Pancreas (tissue), 10 donors: ENCODE data around the gene REELD1. TPM values are rescaled to one million over a fixed set of nuclear protein-coding genes. Genes with fewer than 3 reads are reported as not detected.

Experiments
- ATAC-seq, 4 donors: fragments of 200-7000 bp; cut with Tn5 transposase; one replicate each; pipeline versions ENCODE4 v1.8.0 to v1.9.1; 2020; ENCODE audit warnings: mild to moderate bottlenecking in 4 of 4, moderate library complexity in 4 of 4
- DNase-seq, 6 donors: peaks; one replicate each; pipeline ENCODE4 v3.0.0-alpha.2; 2020
- FAIRE-seq: peaks from 2 replicates; lab custom pipeline; 2012; peaks lifted over from hg19 to GRCh38; lab: Jason Lieb, UNC
- H3K27ac ChIP-seq, 4 donors: fragments of 200-600 bp; sonication (generic); 1 replicate in 3 of 4; 2 replicates in 1 of 4; pipeline versions ENCODE4 v1.5.0 to v1.8.0; 2020
- H3K27me3 ChIP-seq, 4 donors: fragments of 200-600 bp; one replicate each; pipeline ENCODE4 v1.8.0; 2021
- H3K36me3 ChIP-seq, 3 donors: fragments of 200-600 bp; sonication (generic) in 1 of 3; one replicate each; pipeline versions ENCODE4 v1.5.0 to v1.8.0; 2020 to 2021
- H3K4me1 ChIP-seq, 3 donors: fragments of 200-600 bp; one replicate each; pipeline ENCODE4 v1.8.0; 2021
- H3K4me3 ChIP-seq, 4 donors: fragments of 200-600 bp; sonication (generic) in 2 of 4; one replicate each; pipeline versions ENCODE4 v1.5.0 to v1.8.0; 2020 to 2021
- H3K9me3 ChIP-seq, 4 donors: fragments of 200-600 bp; one replicate each; pipeline ENCODE4 v1.8.0; 2021
- WGBS, 2 donors: extraction: QIAGEN DNeasy Blood & Tissue Kit; methylation state at CpG; one replicate each; pipeline ENCODE4 v1.1.7; 2013; 5-methylcytosine and 5-hydroxymethylcytosine counted together
- intact Hi-C, 3 donors: fragments of 100-400 bp; cut with DNase I; formaldehyde crosslinking; loops; one replicate each; pipeline versions ENCODE4 v1.11.1 to v1.14.2; 2022
- polyA plus RNA-seq, 2 donors: library from polyadenylated mRNA; stranded (reverse); fragments of 200-250 nt; gene quantifications; one replicate each; pipeline ENCODE4 v1.2.3, GENCODE V29; 2013
- total RNA-seq, 6 donors: library from RNA; stranded (reverse); fragmentation: NEBNext Ultra II Directional in 4 of 6; extraction: Animal tissue kit (Norgen Biotek cat#: 25700) in 4 of 6; gene quantifications; one replicate each; pipeline versions ENCODE4 v1.2.1 to v1.2.4, GENCODE V29; 2021 to 2023
- TF ChIP-seq, protein P1 (sequence below), 4 donors: fragments of 200-600 bp; sonication (generic) in 3 of 4; IDR thresholded peaks; one replicate each; pipeline versions ENCODE4 v1.5.0 to v1.8.0; 2021; ENCODE audit warnings: antibody characterized with exemption in 4 of 4
- donor health status: healthy with polysubstance abuse.
- donor health status: DM: no; HTN: no; CAD: no; lungs with moderate emphysema.
- donor health status: DM: no; HTN: no; CAD: no.
- donor health status: control.
- donor health status: control.
- donor health status: Bipolar disorder and iron deficiency.
- donor health status: DM: yes; HTN: yes; CAD: no.
- donor health status: DM: no; HTN: no; CAD: no.
- donor health status: DM: no; HTN: no; CAD: no.
- donor health status: DM: yes; HTN: yes; CAD: no.

The REELD1 gene
- total and polyA plus RNA-seq, 8 donors: 0.09 to 3.4 (median 0.17) TPM; not detected in 1

DNA sequence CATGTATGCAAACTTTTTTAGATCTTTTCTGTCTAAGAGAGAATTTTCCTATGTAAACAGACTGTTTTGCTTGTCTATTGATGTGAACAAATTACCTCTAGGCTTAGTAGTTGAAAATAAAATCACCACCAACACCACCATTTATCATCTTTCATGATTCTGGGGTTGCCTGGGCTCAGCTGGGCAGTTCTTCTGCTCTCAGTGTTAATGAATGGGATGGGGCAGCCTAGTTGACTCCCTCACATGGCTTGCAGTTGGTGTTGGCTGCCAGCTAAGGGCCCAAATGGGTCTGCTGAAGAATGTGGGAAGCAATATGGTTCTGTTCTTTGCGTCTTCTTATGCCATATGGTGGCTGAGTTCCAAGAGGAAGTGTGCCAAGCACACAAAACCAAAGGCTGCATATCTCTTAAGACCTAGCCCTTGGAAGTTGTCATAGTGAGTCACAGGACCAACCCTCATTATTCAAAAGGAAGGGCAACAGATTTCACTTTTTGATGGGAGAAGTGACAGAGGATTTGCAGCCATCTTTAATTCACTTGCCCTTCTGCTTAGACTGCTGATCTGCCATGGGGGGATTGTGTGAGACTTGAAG lies 17.9 kb downstream of the REELD1 start:
- DNase-seq (no peak), ATAC-seq (no peak), FAIRE-seq (no peak)
- no peaks in the 10 kb centered on the region for H3K4me1 ChIP-seq
- no peaks in the 10 kb centered on the region for H3K36me3 ChIP-seq
- no peaks in the 10 kb centered on the region for H3K9me3 ChIP-seq
- H3K27me3 ChIP-seq: no peaks in the 10 kb centered on the region
- intact Hi-C loops: no loop called here
- H3K4me3 ChIP-seq: no peak overlapping the region
- H3K27ac ChIP-seq: no peak overlapping the region
- TF ChIP-seq, protein P1, sequence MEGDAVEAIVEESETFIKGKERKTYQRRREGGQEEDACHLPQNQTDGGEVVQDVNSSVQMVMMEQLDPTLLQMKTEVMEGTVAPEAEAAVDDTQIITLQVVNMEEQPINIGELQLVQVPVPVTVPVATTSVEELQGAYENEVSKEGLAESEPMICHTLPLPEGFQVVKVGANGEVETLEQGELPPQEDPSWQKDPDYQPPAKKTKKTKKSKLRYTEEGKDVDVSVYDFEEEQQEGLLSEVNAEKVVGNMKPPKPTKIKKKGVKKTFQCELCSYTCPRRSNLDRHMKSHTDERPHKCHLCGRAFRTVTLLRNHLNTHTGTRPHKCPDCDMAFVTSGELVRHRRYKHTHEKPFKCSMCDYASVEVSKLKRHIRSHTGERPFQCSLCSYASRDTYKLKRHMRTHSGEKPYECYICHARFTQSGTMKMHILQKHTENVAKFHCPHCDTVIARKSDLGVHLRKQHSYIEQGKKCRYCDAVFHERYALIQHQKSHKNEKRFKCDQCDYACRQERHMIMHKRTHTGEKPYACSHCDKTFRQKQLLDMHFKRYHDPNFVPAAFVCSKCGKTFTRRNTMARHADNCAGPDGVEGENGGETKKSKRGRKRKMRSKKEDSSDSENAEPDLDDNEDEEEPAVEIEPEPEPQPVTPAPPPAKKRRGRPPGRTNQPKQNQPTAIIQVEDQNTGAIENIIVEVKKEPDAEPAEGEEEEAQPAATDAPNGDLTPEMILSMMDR (IDR thresholded peaks at IDR 0.05): no peak
- WGBS, 2 donors: 84 to 91% methylated on average over 1 of the region's 1 CpG

DNA sequence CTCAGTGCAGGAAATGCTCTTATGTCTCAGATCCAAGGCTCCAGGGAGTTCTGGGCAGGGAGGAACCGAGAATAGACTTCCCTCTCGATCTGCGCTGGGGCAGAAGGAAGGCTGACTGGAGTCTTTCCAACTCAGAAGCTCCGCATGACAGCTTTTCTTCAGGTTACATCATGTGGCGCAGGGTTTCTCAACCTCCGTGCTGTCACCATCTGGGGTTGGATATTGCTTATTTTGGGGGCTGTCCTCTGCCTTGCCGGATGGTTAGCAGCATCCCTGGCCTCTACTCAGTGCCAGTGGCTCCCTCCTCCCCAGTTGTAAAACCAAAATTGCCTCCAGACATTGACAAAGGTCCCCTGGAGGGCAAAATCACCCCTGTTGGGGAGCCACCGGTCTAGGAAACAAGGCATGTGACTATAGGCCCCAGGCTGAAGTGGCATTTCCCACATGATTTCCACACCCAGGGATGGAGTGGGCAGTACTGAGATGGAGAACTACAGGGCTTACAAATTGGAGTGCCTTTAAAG lies 21.4 kb downstream of the REELD1 start:
- WGBS, 2 donors: 70 to 81% methylated on average over 8 of the region's 8 CpGs

GRCh38 chr4:146236216-146236615 lies 21.9 kb downstream of the REELD1 start:
- H3K27me3 ChIP-seq: no peaks in the 10 kb centered on the region
- TF ChIP-seq, protein P1 (IDR thresholded peaks at IDR 0.05): no peak
- H3K4me1 ChIP-seq: no peaks in the 10 kb centered on the region
- H3K9me3 ChIP-seq: no peaks in the 10 kb centered on the region
- DNase-seq: no peak
- H3K4me3 ChIP-seq: no peak overlapping the region
- intact Hi-C loops: no loop called here
- WGBS, 2 donors: 67 to 71% methylated on average over 5 of the region's 5 CpGs
- FAIRE-seq: no peak
- H3K27ac ChIP-seq: no peak overlapping the region
- H3K36me3 ChIP-seq: no peaks in the 10 kb centered on the region
- ATAC-seq: no peak

More for the DNA sequence above, 21.4 kb downstream of the REELD1 start:
- Histone ChIP-seq H3K27me3 (no peaks in the 10 kb centered on the region), H3K4me3 (no peak overlapping the region), H3K27ac (no peak overlapping the region), H3K36me3 (no peaks in the 10 kb centered on the region), H3K9me3 (no peaks in the 10 kb centered on the region), H3K4me1 (no peaks in the 10 kb centered on the region)
- intact Hi-C loops: no loop called here
- FAIRE-seq (no peak), ATAC-seq (peak in 2 of 4 donors; percentile 39 to 50), DNase-seq (no peak)
- TF ChIP-seq, protein P1 (IDR thresholded peaks at IDR 0.05): no peak

DNA sequence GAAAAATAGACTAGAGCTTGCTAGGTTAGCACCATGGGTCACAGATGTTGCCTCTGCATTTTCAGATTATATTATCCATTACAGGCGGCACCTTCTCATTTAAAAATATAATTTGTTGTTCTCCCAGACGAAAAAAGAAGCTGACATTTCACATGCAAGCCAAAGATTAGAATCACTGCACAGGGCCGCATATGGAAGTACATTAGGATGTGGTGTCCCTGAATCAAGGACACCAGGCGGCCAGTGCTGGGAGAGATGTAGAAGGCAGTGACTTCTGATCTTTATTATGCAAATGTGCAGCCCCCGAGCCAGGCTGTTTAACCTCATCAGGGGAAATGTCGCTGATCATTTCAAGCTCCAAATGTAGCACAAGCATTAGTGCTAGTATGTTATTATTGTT lies 22.8 kb downstream of the REELD1 start:
- DNase-seq (no peak), ATAC-seq (no peak), FAIRE-seq (no peak)
- Histone ChIP-seq H3K27ac (no peak overlapping the region), H3K9me3 (no peaks in the 10 kb centered on the region), H3K4me3 (no peak overlapping the region), H3K36me3 (no peaks in the 10 kb centered on the region), H3K4me1 (peaks cover 0 to 4% (median 0%) of the 10 kb centered on the region in 3 donors), H3K27me3 (no peaks in the 10 kb centered on the region)
- TF ChIP-seq, protein P1 (IDR thresholded peaks at IDR 0.05): no peak
- intact Hi-C loops: no loop called here
- WGBS, 2 donors: 64 to 68% methylated on average over 6 of the region's 6 CpGs

DNA sequence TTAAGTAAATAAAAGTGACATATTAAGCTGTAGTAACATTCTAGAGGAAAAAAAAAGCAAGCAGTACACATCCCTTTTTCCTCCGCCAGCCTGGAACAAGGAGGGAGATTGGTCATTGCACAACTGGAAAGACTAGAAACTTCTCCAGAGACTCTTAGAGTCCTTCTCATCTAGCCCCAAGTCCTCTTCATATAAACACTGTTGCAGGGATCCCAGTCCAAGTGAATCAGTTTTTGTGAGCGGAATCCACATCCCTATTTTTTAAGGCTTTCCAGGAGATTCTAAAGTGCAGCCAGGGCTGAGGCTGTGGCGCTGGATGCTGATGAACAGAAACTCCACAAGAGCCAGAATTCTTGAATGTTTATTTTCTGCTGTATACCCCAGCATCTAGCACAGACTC lies 23.8 kb downstream of the REELD1 start:
- Histone ChIP-seq H3K27ac (no peak overlapping the region), H3K4me1 (peaks cover 0 to 7% (median 0%) of the 10 kb centered on the region in 3 donors), H3K4me3 (no peak overlapping the region), H3K9me3 (no peaks in the 10 kb centered on the region), H3K36me3 (no peaks in the 10 kb centered on the region), H3K27me3 (no peaks in the 10 kb centered on the region)
- TF ChIP-seq, protein P1 (IDR thresholded peaks at IDR 0.05): no peak
- intact Hi-C loops: no loop called here
- ATAC-seq (no peak), FAIRE-seq (no peak), DNase-seq (no peak)
- 79 to 87% methylated on average over 3 of the region's 3 CpGs for WGBS, 2 donors
